NCI-H226 (cell line): ENCODE measurements around the gene ZNF346.

ENCODE experiments used
- DNase-seq: peaks from one replicate; pipeline ENCODE4 v3.0.0-alpha.2; 2015

Gene ZNF346

GRCh38 chr5:177071666-177072385 lies 49.3 kb downstream of the ZNF346 start:
- peak; percentile 46 for DNase-seq

DNA sequence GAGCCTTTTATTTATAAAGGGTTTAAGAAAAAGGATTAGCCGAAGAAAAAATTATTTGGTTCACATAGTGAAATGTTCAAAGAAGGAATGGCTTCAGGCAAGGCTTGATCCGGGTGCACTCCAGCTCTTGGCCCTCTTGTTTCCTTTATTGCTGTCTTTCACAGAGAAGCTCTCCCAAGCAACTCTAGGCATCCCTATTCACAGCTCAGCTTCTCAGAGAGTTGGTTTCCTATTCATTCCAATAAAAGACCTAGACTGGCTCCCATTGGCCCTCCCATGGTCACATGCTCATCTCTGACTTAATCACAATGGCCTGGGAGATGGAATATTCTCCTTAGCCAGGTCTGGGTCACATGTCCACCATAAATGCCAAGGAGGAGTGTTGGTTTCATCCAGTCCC lies 54.8 kb downstream of the ZNF346 start:
- peak; percentile 15 for DNase-seq

DNA sequence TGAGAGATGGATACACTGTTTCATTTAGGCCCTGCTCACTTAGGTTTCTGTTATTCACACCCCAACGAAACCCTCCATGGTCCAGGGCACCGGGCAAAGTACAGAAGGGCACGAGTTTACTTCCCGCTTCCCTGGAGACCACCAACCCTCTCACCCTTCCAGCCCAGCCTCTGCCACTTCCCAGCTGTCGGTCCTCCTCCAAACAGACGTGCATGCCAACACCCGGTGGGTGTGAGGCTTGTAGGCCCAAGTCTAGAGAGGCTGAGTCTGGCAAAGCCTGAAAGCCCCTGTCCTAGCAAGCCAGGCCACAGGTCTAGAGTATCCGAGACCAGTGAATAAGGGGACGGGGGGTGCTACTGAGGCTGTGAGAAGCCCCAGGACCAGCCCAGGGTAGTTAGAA lies 57.1 kb downstream of the ZNF346 start:
- no peak for DNase-seq

- DNase-seq: no peak
Observed at GRCh38 chr5:177080265-177080664, 57.8 kb downstream of the ZNF346 start.

- DNase-seq: no peak
Observed at GRCh38 chr5:177081859-177082258, 59.4 kb downstream of the ZNF346 start.

DNA sequence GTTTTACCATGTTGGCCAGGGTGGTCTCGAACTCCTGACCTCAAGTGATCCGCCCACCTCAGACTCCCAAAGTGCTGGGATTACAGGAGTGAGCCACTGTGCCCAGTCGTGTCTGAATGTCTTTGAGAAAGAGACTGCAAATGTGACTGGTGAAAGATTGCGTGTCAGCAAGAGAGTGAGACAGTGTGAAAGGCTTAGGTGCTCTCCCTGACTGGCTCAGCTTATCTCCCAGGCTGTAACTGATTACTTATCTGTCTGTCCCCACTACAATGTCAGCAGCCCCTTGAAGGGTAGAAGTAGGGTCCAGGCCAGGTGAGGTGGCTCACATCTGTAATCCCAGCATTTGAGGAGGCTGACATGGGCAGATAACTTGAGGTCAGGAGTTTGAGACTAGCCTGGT lies 60.9 kb downstream of the ZNF346 start:
- no peak for DNase-seq

GRCh38 chr5:177084175-177084574 lies 61.7 kb downstream of the ZNF346 start:
- no peak for DNase-seq

DNA sequence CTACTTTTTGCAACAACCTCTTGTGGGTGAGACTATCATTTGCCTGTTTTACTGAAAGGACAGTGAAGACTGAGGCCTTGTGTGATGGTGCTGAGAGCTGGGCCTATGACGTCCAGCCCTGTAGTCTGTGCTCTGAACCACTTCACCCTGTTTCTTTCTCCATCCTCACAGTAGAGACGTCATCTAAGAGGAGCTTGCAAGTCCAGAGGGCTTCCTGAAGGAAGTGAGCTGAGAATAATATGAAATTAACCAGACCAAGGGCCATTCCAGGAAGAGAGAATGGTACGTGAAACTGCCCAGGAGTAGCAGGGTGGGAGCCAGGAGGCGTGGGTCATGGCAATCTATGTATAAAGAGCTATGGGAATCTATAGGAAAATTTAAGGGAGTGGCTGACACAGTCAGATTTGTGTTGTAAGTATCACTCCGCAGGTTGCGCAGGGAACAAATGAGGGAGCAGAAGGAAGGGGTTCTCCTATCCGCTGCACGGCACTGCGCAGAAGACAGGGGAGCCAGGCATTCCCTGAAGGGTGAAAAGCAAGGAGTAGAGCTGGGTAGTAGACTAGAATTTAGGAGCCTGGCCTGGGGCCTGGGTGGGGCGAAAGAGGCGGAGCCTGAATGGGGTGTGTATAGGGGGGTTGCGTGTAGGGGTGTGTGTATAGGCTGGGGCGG lies 63.6 kb downstream of the ZNF346 start:
- DNase-seq: no peak

DNA sequence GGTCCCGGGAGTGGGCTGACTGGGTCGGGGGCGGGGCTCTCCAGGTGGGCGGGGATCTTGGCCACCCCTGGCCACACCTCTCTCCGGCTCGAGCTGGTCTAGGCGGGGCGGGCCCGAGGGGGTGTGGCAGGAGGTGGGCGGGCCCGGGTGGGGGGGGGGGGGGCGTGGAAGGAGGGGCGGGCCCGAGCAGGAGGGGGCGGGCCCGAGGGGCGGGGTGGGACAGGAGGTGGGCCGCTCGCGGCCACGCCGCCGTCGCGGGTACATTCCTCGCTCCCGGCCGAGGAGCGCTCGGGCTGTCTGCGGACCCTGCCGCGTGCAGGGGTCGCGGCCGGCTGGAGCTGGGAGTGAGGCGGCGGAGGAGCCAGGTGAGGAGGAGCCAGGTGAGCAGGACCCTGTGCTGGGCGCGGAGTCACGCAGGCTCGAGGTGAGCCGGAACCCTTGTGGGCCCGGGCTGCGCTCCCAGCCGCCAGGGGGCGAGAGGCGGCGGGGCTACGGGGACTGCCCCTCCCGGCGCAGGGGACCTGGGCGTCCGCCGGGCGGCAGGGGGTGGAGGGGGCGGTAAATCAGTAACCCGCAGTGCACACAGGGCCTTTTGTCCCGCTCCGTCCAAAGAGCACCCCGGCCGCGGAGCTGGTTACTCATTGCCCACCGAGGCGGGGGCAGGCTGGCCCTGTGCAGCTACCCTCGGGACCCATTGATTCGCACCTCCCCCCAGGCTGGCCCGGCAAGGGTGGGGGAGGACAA lies 64.3 kb downstream of the ZNF346 start, which contains the start of gene FGFR4:
FGFR4 (plus strand) TSS at position 262 of the 744 bp plus-strand sequence. CDS start 2,688 bp downstream, outside the sequence.
- peak; percentile 38 for DNase-seq

- DNase-seq: no peak
Observed at GRCh38 chr5:177087398-177088005, 65.0 kb downstream of the ZNF346 start.

- DNase-seq: no peak
Observed at GRCh38 chr5:177089127-177089526, 66.6 kb downstream of the ZNF346 start.

DNA sequence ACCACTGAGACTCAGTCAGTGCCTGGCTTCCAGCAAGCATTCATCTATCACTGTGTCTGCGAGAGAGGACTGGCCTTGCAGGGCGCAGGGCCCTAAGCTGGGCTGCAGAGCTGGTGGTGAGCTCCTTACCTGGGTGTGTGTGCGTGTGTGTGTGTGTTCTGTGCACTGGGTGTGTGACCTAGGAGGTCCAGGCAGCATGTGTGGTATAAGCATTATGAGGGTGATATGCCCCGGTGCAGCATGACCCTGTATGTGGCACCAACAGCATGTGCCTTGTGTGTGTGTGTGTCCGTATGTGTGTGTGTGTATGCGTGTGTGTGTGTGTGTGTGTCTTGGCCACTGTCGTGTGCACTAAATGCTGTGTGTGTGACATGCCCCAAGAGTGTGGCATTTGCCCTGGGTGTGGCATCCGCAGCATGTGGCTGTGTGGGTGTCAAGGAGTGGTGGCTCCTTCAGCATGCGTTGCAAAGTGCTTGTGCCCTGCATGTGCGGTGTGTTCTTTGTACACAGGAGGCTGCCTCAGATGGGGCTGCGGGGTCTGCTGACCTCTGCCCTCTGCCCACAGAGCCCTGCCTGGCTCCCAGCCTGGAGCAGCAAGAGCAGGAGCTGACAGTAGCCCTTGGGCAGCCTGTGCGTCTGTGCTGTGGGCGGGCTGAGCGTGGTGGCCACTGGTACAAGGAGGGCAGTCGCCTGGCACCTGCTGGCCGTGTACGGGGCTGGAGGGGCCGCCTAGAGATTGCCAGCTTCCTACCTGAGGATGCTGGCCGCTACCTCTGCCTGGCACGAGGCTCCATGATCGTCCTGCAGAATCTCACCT lies 67.5 kb downstream of the ZNF346 start:
- DNase-seq: no peak

DNA sequence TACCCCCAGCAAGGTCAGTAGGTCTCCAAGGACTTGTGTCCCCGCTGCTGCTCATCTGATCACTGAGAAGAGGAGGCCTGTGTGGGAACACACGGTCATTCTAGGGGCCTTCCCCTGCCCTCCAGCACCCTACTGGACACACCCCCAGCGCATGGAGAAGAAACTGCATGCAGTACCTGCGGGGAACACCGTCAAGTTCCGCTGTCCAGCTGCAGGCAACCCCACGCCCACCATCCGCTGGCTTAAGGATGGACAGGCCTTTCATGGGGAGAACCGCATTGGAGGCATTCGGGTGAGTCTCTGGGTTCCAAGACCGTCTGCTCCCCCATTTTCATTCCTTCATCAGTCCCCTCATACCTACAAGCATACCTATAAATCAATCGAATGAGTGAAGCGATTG lies 68.3 kb downstream of the ZNF346 start:
- DNase-seq: no peak

DNA sequence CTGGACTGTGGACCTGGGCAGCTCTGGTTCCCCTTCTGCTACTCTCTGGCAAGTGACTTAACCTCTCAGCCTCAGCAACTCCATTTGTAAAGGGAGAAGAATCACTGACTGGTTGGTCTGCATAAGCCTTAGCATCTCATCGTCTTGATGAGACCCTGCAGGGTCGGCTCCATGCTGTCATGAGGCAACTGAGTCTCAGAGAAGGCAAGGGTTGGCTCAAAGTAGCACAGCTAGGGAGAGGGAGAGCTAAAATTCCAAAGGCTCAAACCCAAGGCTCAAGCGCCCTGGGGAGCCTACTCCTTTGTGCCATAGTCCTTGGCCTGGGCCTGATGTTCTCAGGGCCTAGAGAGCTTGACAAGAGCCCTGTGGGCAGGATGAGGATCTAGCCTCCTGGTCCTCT lies 68.7 kb downstream of the ZNF346 start:
- no peak for DNase-seq

- no peak for DNase-seq
Observed at GRCh38 chr5:177092178-177093081, 69.9 kb downstream of the ZNF346 start.

DNA sequence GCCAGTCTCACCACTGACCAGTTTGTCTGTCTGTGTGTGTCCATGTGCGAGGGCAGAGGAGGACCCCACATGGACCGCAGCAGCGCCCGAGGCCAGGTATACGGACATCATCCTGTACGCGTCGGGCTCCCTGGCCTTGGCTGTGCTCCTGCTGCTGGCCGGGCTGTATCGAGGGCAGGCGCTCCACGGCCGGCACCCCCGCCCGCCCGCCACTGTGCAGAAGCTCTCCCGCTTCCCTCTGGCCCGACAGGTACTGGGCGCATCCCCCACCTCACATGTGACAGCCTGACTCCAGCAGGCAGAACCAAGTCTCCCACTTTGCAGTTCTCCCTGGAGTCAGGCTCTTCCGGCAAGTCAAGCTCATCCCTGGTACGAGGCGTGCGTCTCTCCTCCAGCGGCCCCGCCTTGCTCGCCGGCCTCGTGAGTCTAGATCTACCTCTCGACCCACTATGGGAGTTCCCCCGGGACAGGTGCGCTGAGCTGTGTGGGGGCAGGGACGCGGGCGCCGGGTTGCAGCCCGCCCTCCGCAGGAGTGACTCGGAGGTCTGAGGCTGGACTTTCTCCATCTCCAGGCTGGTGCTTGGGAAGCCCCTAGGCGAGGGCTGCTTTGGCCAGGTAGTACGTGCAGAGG lies 70.7 kb downstream of the ZNF346 start:
- no peak for DNase-seq

- DNase-seq: no peak
Observed at GRCh38 chr5:177093803-177094202, 71.3 kb downstream of the ZNF346 start.

GRCh38 chr5:177094224-177095087 lies 72.0 kb downstream of the ZNF346 start:
- DNase-seq: no peak

- DNase-seq: no peak
Observed at GRCh38 chr5:177095088-177095669, 72.7 kb downstream of the ZNF346 start.
